ENCODE results near the gene CACNG4. TPM values are rescaled to one million over a fixed set of nuclear protein-coding genes. Genes with fewer than 3 reads are reported as not detected.

The CACNG4 gene
- total RNA-seq, 1 donor from 2014 or later: 5.1 TPM

Other genes with a start within 250 kb of the CACNG4 start
- not detected for gene CACNG5, start 129.6 kb upstream of the CACNG4 start, total RNA-seq
- not detected for gene CACNG1, start 79.8 kb downstream of the CACNG4 start, total RNA-seq